Left lobe of liver (tissue), 2 donors: Measurements from ENCODE around the gene FYN. TPM values are rescaled to one million over a fixed set of nuclear protein-coding genes. Genes with fewer than 3 reads are reported as not detected.

Experiments used
- ATAC-seq: fragments of 200-7000 bp; cut with Tn5 transposase; one replicate; pipeline ENCODE4 v1.9.1; 2020; ENCODE audit warnings: mild to moderate bottlenecking, moderate library complexity
- DNase-seq: peaks from one replicate; pipeline ENCODE4 v3.0.0-alpha.2; 2020; ENCODE audit warnings: low spot score
- total RNA-seq: library from RNA; stranded (reverse); gene quantifications from one replicate; pipeline ENCODE4 v1.2.1, GENCODE V29; 2021
- donor health status: DM: no; HTN: no; CAD: no; lungs with moderate emphysema.
- donor health status: DM: no; HTN: yes; CAD: no.

FYN gene
- total RNA-seq, 1 donor from 2014 or later, result 30.0 TPM

- no peak for ATAC-seq
- DNase-seq, result no peak
Measured at GRCh38 chr6:111757342-111757741, 115.9 kb downstream of the FYN start.

GRCh38 chr6:111754423-111754822 is 118.8 kb downstream of the FYN start:
- ATAC-seq (no peak), DNase-seq (no peak)

- DNase-seq (no peak), ATAC-seq (no peak)
Measured at GRCh38 chr6:111753573-111753972, 119.7 kb downstream of the FYN start.

- no peak for DNase-seq
- no peak for ATAC-seq
Measured at GRCh38 chr6:111752476-111752875, 120.8 kb downstream of the FYN start.

- ATAC-seq (no peak), DNase-seq (no peak)
Measured at GRCh38 chr6:111750753-111751673, 122.2 kb downstream of the FYN start.

GRCh38 chr6:111750153-111750552 is 123.1 kb downstream of the FYN start:
- DNase-seq, result no peak
- ATAC-seq, result no peak

GRCh38 chr6:111748231-111748647 is 125.0 kb downstream of the FYN start:
- DNase-seq, result no peak
- ATAC-seq, result peak; percentile 38

GRCh38 chr6:111747829-111748228 is 125.4 kb downstream of the FYN start:
- no peak for DNase-seq
- no peak for ATAC-seq

- ATAC-seq (peak; percentile 18), DNase-seq (no peak)
Measured at GRCh38 chr6:111747396-111747795, 125.9 kb downstream of the FYN start.

- ATAC-seq (no peak), DNase-seq (no peak)
Measured at GRCh38 chr6:111746983-111747382, 126.3 kb downstream of the FYN start.

GRCh38 chr6:111745636-111746035 is 127.6 kb downstream of the FYN start:
- ATAC-seq, result no peak
- no peak for DNase-seq

- no peak for ATAC-seq
Measured at GRCh38 chr6:111745186-111745585, 128.1 kb downstream of the FYN start.

GRCh38 chr6:111743862-111744692 is 129.2 kb downstream of the FYN start:
- ATAC-seq, result no peak
- no peak for DNase-seq

More at GRCh38 chr6:111745186-111745585, 128.1 kb downstream of the FYN start:
- DNase-seq, result no peak

- DNase-seq (no peak), ATAC-seq (no peak)
Measured at GRCh38 chr6:111743360-111743759, 129.9 kb downstream of the FYN start.

- no peak for DNase-seq
- ATAC-seq, result no peak
Measured at GRCh38 chr6:111741177-111741952, 131.9 kb downstream of the FYN start.

GRCh38 chr6:111740506-111740905 is 132.7 kb downstream of the FYN start:
- no peak for DNase-seq
- ATAC-seq, result no peak

- no peak for ATAC-seq
- no peak for DNase-seq
Measured at GRCh38 chr6:111739257-111739696, 134.0 kb downstream of the FYN start.

GRCh38 chr6:111738631-111739030 is 134.6 kb downstream of the FYN start:
- ATAC-seq (no peak), DNase-seq (no peak)

- ATAC-seq, result no peak
- no peak for DNase-seq
Measured at GRCh38 chr6:111738156-111738555, 135.1 kb downstream of the FYN start.

GRCh38 chr6:111737065-111737521 is 136.2 kb downstream of the FYN start:
- DNase-seq (no peak), ATAC-seq (no peak)
